DND-41 (cell line): ENCODE data around the gene MMADHC.

ENCODE experiments used
- ATAC-seq: fragments of 200-7000 bp; cut with Tn5 transposase; 3 replicates; pipeline ENCODE4 v1.9.1; 2021; ENCODE audit warnings: low read depth; ENCODE audit not compliant: insufficient read depth
- DNase-seq: peaks from one replicate; pipeline ENCODE4 v3.0.0-alpha.2; 2020
- H2AFZ ChIP-seq: 2 replicates; pipeline ENCODE4 v1.6.0; 2012; ENCODE audit warnings: low read depth, low read length
- H3K27ac ChIP-seq: 2 replicates; pipeline ENCODE4 v1.5.1; 2012; ENCODE audit warnings: low read length, inconsistent platforms
- H3K27me3 ChIP-seq: fragments of 200-600 bp; sonication (generic); 2 replicates; pipeline ENCODE4 v1.6.0; 2012; ENCODE audit warnings: low read length, mild to moderate bottlenecking, inconsistent platforms; ENCODE audit not compliant: insufficient read depth, poor library complexity
- H3K36me3 ChIP-seq: 2 replicates; pipeline ENCODE4 v1.5.1; 2012; ENCODE audit warnings: low read length, inconsistent platforms; ENCODE audit not compliant: insufficient read depth
- H3K4me1 ChIP-seq: 2 replicates; pipeline ENCODE4 v1.5.1; 2012; ENCODE audit warnings: mild to moderate bottlenecking, low read length; ENCODE audit not compliant: insufficient read depth
- H3K4me2 ChIP-seq: 2 replicates; pipeline ENCODE4 v1.6.0; 2012; ENCODE audit warnings: mild to moderate bottlenecking, moderate library complexity, low read length, inconsistent platforms; ENCODE audit not compliant: insufficient read depth
- H3K4me3 ChIP-seq, 2 experiments: fragments of 200-600 bp in 1 of 2; shearing (Covaris generic) in 1 of 2; 2 replicates each; pipeline ENCODE4 v1.5.1; 2012 to 2016; ENCODE audit warnings: inconsistent platforms in 2 of 2, low read length in 2 of 2, mild to moderate bottlenecking in 2 of 2, low read depth in 1 of 2, moderate library complexity in 1 of 2
- H3K79me2 ChIP-seq: 2 replicates; pipeline ENCODE4 v1.6.0; 2012; ENCODE audit warnings: low read length, inconsistent platforms; ENCODE audit not compliant: insufficient read depth
- H3K9ac ChIP-seq: 2 replicates; pipeline ENCODE4 v1.6.0; 2012; ENCODE audit warnings: low read depth, mild to moderate bottlenecking, inconsistent platforms, low read length, moderate library complexity
- H3K9me3 ChIP-seq: 2 replicates; pipeline ENCODE4 v1.5.1; 2012; ENCODE audit warnings: low read length, moderate library complexity, mild to moderate bottlenecking, inconsistent platforms; ENCODE audit not compliant: insufficient read depth, severe bottlenecking
- H4K20me1 ChIP-seq: 2 replicates; pipeline ENCODE4 v1.6.0; 2012; ENCODE audit warnings: low read length; ENCODE audit not compliant: insufficient read depth
- CTCF ChIP-seq: IDR thresholded peaks from 2 replicates; pipeline ENCODE4 v1.5.1; 2012; ENCODE audit warnings: borderline replicate concordance, low read length, moderate library complexity, mild to moderate bottlenecking; ENCODE audit not compliant: poor library complexity, severe bottlenecking; ENCODE audit errors: extremely low read depth
- EZH2 ChIP-seq: IDR thresholded peaks from 3 replicates; pipeline ENCODE4 v1.6.1; 2012; ENCODE audit warnings: borderline replicate concordance, low read depth, mild to moderate bottlenecking, moderate library complexity, low read length, inconsistent platforms; ENCODE audit not compliant: severe bottlenecking

MMADHC gene

GRCh38 chr2:149537092-149537726 lies 50.4 kb downstream of the MMADHC start:
- TF ChIP-seq EZH2 = no peak
- TF ChIP-seq CTCF = no peak

DNA sequence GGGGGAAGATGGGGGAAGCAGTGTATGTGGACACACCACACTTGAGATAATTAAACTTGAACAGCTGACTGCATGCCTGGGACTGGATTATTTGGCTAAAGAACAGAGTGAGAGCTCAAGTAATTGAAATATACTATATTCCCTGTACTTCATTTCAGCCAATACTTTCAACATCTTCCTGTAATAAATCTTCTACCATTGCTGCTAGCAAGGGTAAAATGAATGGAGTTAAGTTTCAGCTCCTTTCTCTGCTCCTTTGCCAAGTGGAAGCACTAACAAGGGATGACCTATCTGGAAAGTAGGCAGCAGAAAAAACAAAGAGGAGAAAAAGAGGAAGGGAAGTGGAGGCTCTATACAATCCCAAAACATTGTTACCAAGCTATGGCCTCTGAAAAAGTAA lies 50.9 kb downstream of the MMADHC start:
- TF ChIP-seq CTCF (no peak), EZH2 (no peak)

More at GRCh38 chr2:149537092-149537726, 50.4 kb downstream of the MMADHC start:
- H3K79me2 ChIP-seq = no peaks in the 10 kb centered on the region
- H3K4me2 ChIP-seq = no peak overlapping the region
- no peaks in the 10 kb centered on the region for H4K20me1 ChIP-seq
- no peak overlapping the region for H3K27ac ChIP-seq
- no peak overlapping the region for H2AFZ ChIP-seq
- no peaks in the 10 kb centered on the region for H3K4me1 ChIP-seq
- no peak overlapping the region for H3K4me3 ChIP-seq
- DNase-seq (no peak), ATAC-seq (peak; percentile 57; the same call in 2 of the 3 replicates)
- no peak overlapping the region for H3K9ac ChIP-seq
- no peaks in the 10 kb centered on the region for H3K9me3 ChIP-seq
- H3K27me3 ChIP-seq = no peaks in the 10 kb centered on the region
- H3K36me3 ChIP-seq = no peaks in the 10 kb centered on the region

DNA sequence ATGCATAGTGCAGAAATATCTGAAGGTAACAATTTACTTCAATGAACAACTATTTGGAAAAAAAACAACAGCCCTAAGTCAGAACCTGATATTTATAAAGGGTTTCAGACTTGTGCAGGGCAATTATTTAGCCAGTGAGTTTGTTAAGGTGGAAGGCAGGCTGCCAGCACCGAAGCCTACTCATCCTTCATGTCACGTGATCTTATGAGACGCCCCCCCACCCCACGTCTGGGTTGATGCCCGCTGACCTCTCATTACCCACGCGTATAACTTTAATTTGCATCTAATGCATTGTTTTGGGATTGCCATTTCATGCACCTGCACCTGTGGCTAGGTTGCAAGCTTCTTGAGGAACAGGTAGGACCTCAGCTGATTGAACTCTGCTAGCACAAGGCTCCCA lies 52.9 kb downstream of the MMADHC start:
- H3K27ac ChIP-seq = no peak overlapping the region
- no peak for TF ChIP-seq CTCF
- TF ChIP-seq EZH2 = no peak
- H3K27me3 ChIP-seq = no peaks in the 10 kb centered on the region
- H2AFZ ChIP-seq = no peak overlapping the region
- H4K20me1 ChIP-seq = no peaks in the 10 kb centered on the region
- no peaks in the 10 kb centered on the region for H3K79me2 ChIP-seq
- H3K4me1 ChIP-seq = no peaks in the 10 kb centered on the region
- H3K9me3 ChIP-seq = no peaks in the 10 kb centered on the region
- no peak overlapping the region for H3K4me2 ChIP-seq
- no peak for DNase-seq
- H3K4me3 ChIP-seq = no peak overlapping the region
- H3K36me3 ChIP-seq = no peaks in the 10 kb centered on the region
- ATAC-seq = no peak
- no peak overlapping the region for H3K9ac ChIP-seq

More for the DNA sequence above, 50.9 kb downstream of the MMADHC start:
- Histone ChIP-seq H2AFZ (no peak overlapping the region), H3K79me2 (no peaks in the 10 kb centered on the region), H3K4me3 (no peak overlapping the region), H3K4me1 (no peaks in the 10 kb centered on the region), H4K20me1 (no peaks in the 10 kb centered on the region), H3K27me3 (no peaks in the 10 kb centered on the region), H3K9ac (no peak overlapping the region), H3K4me2 (no peak overlapping the region), H3K9me3 (no peaks in the 10 kb centered on the region), H3K36me3 (no peaks in the 10 kb centered on the region), H3K27ac (no peak overlapping the region)
- ATAC-seq (no peak), DNase-seq (no peak)

GRCh38 chr2:149528983-149529382 lies 58.6 kb downstream of the MMADHC start:
- no peak for ATAC-seq
- no peaks in the 10 kb centered on the region for H3K36me3 ChIP-seq

More at GRCh38 chr2:149528983-149529382, 58.6 kb downstream of the MMADHC start:
- no peak overlapping the region for H3K9ac ChIP-seq
- no peaks in the 10 kb centered on the region for H3K79me2 ChIP-seq
- no peaks in the 10 kb centered on the region for H3K4me1 ChIP-seq
- no peak for DNase-seq
- no peak for TF ChIP-seq EZH2
- no peak for TF ChIP-seq CTCF
- H3K9me3 ChIP-seq = no peaks in the 10 kb centered on the region
- no peak overlapping the region for H3K4me3 ChIP-seq
- H2AFZ ChIP-seq = no peak overlapping the region
- H3K27ac ChIP-seq = no peak overlapping the region
- no peaks in the 10 kb centered on the region for H4K20me1 ChIP-seq
- H3K4me2 ChIP-seq = no peak overlapping the region
- no peaks in the 10 kb centered on the region for H3K27me3 ChIP-seq
